Small intestine (tissue), 7 donors: ENCODE measurements around the gene LIX1. TPM values are rescaled to one million over a fixed set of nuclear protein-coding genes. Genes with fewer than 3 reads are reported as not detected.

Experiments
- DNase-seq, 2 donors: peaks; one replicate each; pipeline versions ENCODE4 v3.0.0 to v3.0.0-alpha.2; 2013
- FAIRE-seq: peaks from 2 replicates; lab custom pipeline; 2012; peaks lifted over from hg19 to GRCh38; lab: Jason Lieb, UNC
- H3K27ac ChIP-seq, 3 donors: one replicate each; pipeline ENCODE4 v1.5.1; 2013; ENCODE audit warnings: low read length in 2 of 3, mild to moderate bottlenecking in 2 of 3, control low read depth in 1 of 3, inconsistent platforms in 1 of 3, low read depth in 1 of 3, moderate library complexity in 1 of 3
- H3K27me3 ChIP-seq, 3 donors: one replicate each; pipeline ENCODE4 v1.6.1; 2013; ENCODE audit warnings: low read length in 3 of 3, inconsistent platforms in 1 of 3; ENCODE audit not compliant: control insufficient read depth in 3 of 3, insufficient read depth in 3 of 3
- H3K36me3 ChIP-seq, 3 donors: one replicate each; pipeline ENCODE4 v1.6.1; 2013; ENCODE audit warnings: low read length in 3 of 3, inconsistent platforms in 1 of 3, low read depth in 1 of 3, mild to moderate bottlenecking in 1 of 3, moderate library complexity in 1 of 3; ENCODE audit not compliant: control insufficient read depth in 3 of 3, insufficient read depth in 2 of 3
- H3K4me1 ChIP-seq, 3 donors: one replicate each; pipeline ENCODE4 v1.6.1; 2013; ENCODE audit warnings: low read length in 2 of 3, inconsistent platforms in 1 of 3, low read depth in 1 of 3, mild to moderate bottlenecking in 1 of 3, moderate library complexity in 1 of 3; ENCODE audit not compliant: control insufficient read depth in 3 of 3, insufficient read depth in 2 of 3
- H3K4me3 ChIP-seq, 3 donors: one replicate each; pipeline ENCODE4 v1.5.1; 2013; ENCODE audit warnings: low read length in 3 of 3, control low read depth in 1 of 3, inconsistent platforms in 1 of 3, low read depth in 1 of 3, mild to moderate bottlenecking in 1 of 3, moderate library complexity in 1 of 3
- H3K9me3 ChIP-seq, 2 donors: one replicate each; pipeline ENCODE4 v1.6.1; 2013; ENCODE audit warnings: low read depth in 1 of 2, low read length in 1 of 2; ENCODE audit not compliant: control insufficient read depth in 2 of 2, insufficient read depth in 1 of 2
- WGBS, 3 donors: extraction: QIAGEN DNeasy Blood & Tissue Kit; methylation state at CpG; one replicate each; pipeline ENCODE4 v1.1.7; 2013; 5-methylcytosine and 5-hydroxymethylcytosine counted together
- polyA plus RNA-seq, 4 donors: library from polyadenylated mRNA; stranded (reverse) in 3 of 4; unstranded in 1 of 4; fragments of 200-250 nt in 3 of 4; fragments of 120-200 nt in 1 of 4; gene quantifications; one replicate each; pipeline versions ENCODE4 v1.2.1 to v1.2.3, GENCODE V29; 2013
- donor health status: healthy with polysubstance abuse.
- donor health status: control.
- donor health status: control.
- donor health status: Bipolar disorder and iron deficiency.
- donor health status: healthy.

The LIX1 gene
- polyA plus RNA-seq, 4 donors: 0.85 to 3.0 TPM; not detected in 2

- H3K27ac ChIP-seq: no peak overlapping the region
- no peak overlapping the region for H3K4me3 ChIP-seq
- no peaks in the 10 kb centered on the region for H3K4me1 ChIP-seq
- no peak for FAIRE-seq
- no peaks in the 10 kb centered on the region for H3K36me3 ChIP-seq
- H3K27me3 ChIP-seq: peaks cover 0 to 4% (median 0%) of the 10 kb centered on the region in 3 donors
- H3K9me3 ChIP-seq: no peaks in the 10 kb centered on the region
- 87 to 92% (median 92%) methylated on average over 5 of the region's 5 CpGs for WGBS, 3 donors
- no peak for DNase-seq
These were observed 20.6 kb downstream of the LIX1 start for GRCh38 chr5:97121848-97122247.

- WGBS, 3 donors: 53 to 73% (median 71%) methylated on average over 2 of the region's 2 CpGs
These were observed 22.2 kb downstream of the LIX1 start for GRCh38 chr5:97120195-97120594.

GRCh38 chr5:97119007-97119390 is 23.4 kb downstream of the LIX1 start:
- FAIRE-seq (no peak), DNase-seq (no peak)
- no peaks in the 10 kb centered on the region for H3K36me3 ChIP-seq
- no peaks in the 10 kb centered on the region for H3K4me1 ChIP-seq
- H3K27ac ChIP-seq: no peak overlapping the region
- peaks cover 0 to 4% (median 0%) of the 10 kb centered on the region in 3 donors for H3K27me3 ChIP-seq
- WGBS, 3 donors: 92 to 96% (median 96%) methylated on average over 2 of the region's 2 CpGs
- H3K4me3 ChIP-seq: no peak overlapping the region
- H3K9me3 ChIP-seq: no peaks in the 10 kb centered on the region

More at GRCh38 chr5:97120195-97120594, 22.2 kb downstream of the LIX1 start:
- no peaks in the 10 kb centered on the region for H3K4me1 ChIP-seq
- no peak for FAIRE-seq
- no peak overlapping the region for H3K4me3 ChIP-seq
- H3K27me3 ChIP-seq: peaks cover 0 to 4% (median 0%) of the 10 kb centered on the region in 3 donors
- no peak overlapping the region for H3K27ac ChIP-seq
- DNase-seq: no peak
- H3K9me3 ChIP-seq: no peaks in the 10 kb centered on the region
- no peaks in the 10 kb centered on the region for H3K36me3 ChIP-seq

- H3K27me3 ChIP-seq: peaks cover 0 to 4% (median 0%) of the 10 kb centered on the region in 3 donors
- no peak overlapping the region for H3K4me3 ChIP-seq
- FAIRE-seq (no peak), DNase-seq (no peak)
- H3K27ac ChIP-seq: no peak overlapping the region
- WGBS, 3 donors: 66 to 84% (median 83%) methylated on average over 2 of the region's 2 CpGs
- H3K36me3 ChIP-seq: no peaks in the 10 kb centered on the region
- no peaks in the 10 kb centered on the region for H3K9me3 ChIP-seq
- no peaks in the 10 kb centered on the region for H3K4me1 ChIP-seq
These were observed 24.0 kb downstream of the LIX1 start for GRCh38 chr5:97118261-97119006.

- H3K36me3 ChIP-seq: no peaks in the 10 kb centered on the region
- H3K4me3 ChIP-seq: no peak overlapping the region
- FAIRE-seq (no peak), DNase-seq (no peak)
- H3K27ac ChIP-seq: no peak overlapping the region
- no peaks in the 10 kb centered on the region for H3K27me3 ChIP-seq
- peaks cover 0 to 15% (median 5%) of the 10 kb centered on the region in 3 donors for H3K4me1 ChIP-seq
- WGBS, 3 donors: 86 to 91% (median 89%) methylated on average over 9 of the region's 9 CpGs
- no peaks in the 10 kb centered on the region for H3K9me3 ChIP-seq
These were observed 26.5 kb downstream of the LIX1 start for GRCh38 chr5:97115932-97116331.

- H3K4me3 ChIP-seq: no peak overlapping the region
- no peaks in the 10 kb centered on the region for H3K27me3 ChIP-seq
- H3K36me3 ChIP-seq: no peaks in the 10 kb centered on the region
- WGBS, 3 donors: 29 to 52% (median 46%) methylated on average over 6 of the region's 6 CpGs
- FAIRE-seq (no peak), DNase-seq (peak; percentile 3 to 47)
- H3K27ac ChIP-seq: peak overlapping the region in 1 of 3 donors; percentile 29
- H3K9me3 ChIP-seq: no peaks in the 10 kb centered on the region
- peaks cover 0 to 17% (median 5%) of the 10 kb centered on the region in 3 donors for H3K4me1 ChIP-seq
These were observed 30.2 kb downstream of the LIX1 start for GRCh38 chr5:97112230-97112629.

GRCh38 chr5:97111616-97112015 is 30.8 kb downstream of the LIX1 start:
- H3K4me1 ChIP-seq: peaks cover 0 to 17% (median 5%) of the 10 kb centered on the region in 3 donors
- peak overlapping the region in 1 of 3 donors; percentile 29 for H3K27ac ChIP-seq
- DNase-seq (peak; percentile 82 to 84), FAIRE-seq (no peak)
- no peaks in the 10 kb centered on the region for H3K27me3 ChIP-seq
- H3K36me3 ChIP-seq: no peaks in the 10 kb centered on the region
- 6 to 44% (median 18%) methylated on average over 4 of the region's 4 CpGs for WGBS, 3 donors
- H3K4me3 ChIP-seq: no peak overlapping the region
- no peaks in the 10 kb centered on the region for H3K9me3 ChIP-seq

- 52 to 79% (median 77%) methylated on average over 5 of the region's 5 CpGs for WGBS, 3 donors
- peaks cover 2 to 21% (median 5%) of the 10 kb centered on the region in 3 donors for H3K4me1 ChIP-seq
- no peak overlapping the region for H3K4me3 ChIP-seq
- H3K27me3 ChIP-seq: no peaks in the 10 kb centered on the region
- H3K9me3 ChIP-seq: no peaks in the 10 kb centered on the region
- FAIRE-seq: no peak
- DNase-seq: no peak
- H3K27ac ChIP-seq: no peak overlapping the region
- H3K36me3 ChIP-seq: no peaks in the 10 kb centered on the region
These were observed 31.4 kb downstream of the LIX1 start for GRCh38 chr5:97111004-97111403.
